ENCODE results near the gene FOCAD.

DNA sequence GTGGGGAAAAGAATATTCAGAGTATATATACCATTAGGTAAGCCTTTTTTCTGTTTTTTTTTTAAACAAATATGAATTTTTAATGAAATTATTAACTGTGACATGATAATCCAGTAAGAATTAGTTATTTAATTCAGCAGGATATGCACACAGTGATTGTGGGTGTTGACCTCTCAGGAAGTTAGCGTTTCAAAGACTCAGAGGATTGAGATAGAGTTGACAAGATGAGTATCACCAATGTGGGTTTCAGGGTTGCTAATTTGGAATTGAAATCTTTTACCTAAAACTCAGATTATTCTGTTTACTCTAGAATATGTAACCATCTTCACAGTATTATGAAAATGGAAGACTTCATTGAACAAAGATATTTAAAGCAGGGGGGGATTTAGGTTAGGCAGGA is 56.2 kb downstream of the FOCAD start:
- no peak for TF ChIP-seq RAD21 (IDR thresholded peaks at IDR 0.05; ENCODE audit: low read depth)
- no peak for TF ChIP-seq POLR2A (IDR thresholded peaks at IDR 0.05; ENCODE audit: borderline replicate concordance, extremely low read depth, insufficient read depth, insufficient read length)

All from HCT116 (cell line).